GM21526 (cell line): Measurements from ENCODE around the gene ERCC3.

ENCODE experiments used
- ATAC-seq: cut with Tn5 transposase; IDR thresholded peaks from one replicate; pipeline ENCODE4 v1.9.1; 2021; ENCODE audit warnings: moderate library complexity; ENCODE audit not compliant: unreplicated experiment, low FRiP score

ERCC3 gene

DNA sequence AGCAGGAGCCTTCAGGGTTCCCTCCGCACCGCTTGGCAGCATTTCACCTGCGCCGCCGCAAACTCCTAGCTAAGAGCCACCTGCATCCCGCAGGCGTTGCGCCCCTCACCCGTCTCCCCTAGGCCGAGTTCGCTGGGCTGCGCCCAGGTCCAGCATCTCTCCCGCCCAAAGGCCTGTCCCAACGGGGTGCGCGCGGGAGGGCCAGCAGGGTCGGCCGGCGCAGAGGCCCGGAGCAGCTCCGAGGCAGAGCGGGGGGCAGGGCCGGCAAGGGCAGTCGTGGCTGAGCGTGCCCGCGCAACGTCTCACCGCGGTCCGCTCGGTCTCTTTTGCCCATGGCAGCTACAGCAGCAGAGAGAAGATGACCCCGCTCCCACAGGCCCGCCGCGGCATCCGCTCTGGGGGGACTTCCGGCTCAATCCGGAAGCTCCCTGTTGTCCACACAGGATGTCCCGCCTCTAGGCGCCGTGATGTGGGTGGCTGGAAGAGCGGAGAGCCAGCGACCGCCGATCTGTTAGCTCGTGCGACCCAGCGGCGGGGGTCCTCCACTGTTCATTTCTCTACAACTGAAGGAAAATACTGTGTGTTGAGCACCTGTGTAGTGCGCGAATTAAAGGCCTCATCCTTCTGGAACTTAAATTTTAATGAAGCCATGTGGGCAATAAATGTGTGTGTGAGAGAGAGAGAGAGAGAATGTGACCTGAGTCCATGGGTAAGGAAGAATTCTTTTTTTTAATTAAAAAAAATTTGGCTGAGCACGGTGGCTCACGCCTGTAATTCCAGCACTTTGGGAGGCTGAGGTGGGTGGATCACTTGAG lies at the start of gene ERCC3:
ERCC3 (minus strand) TSS at position 397 of the 815 bp plus-strand sequence; CDS start at position 334, 63 bp downstream.
- ATAC-seq: peak; percentile 98

- no peak for ATAC-seq
Observed at GRCh38 chr2:127343277-127343676, 49.3 kb upstream of the ERCC3 start.

GRCh38 chr2:127342101-127342500 lies 48.2 kb upstream of the ERCC3 start:
- ATAC-seq: peak; percentile 71

DNA sequence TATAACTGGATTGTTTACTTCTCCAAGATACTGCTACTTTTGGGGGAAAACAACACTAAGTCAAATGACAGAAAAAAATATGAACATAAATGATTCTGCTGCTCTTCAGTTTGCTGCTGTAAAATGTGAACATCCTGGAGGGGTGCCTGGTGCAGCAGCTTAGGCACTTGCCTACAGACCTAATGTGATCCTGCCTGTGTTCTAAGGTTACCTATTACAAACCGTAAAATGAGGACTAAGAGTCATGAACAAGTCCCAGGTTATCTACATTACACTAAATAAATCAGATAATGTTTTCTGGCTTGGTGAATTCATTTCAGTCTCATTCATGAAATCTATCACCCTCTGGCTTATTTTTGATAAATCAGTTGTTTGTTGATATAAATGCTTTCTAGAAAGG lies 38.4 kb upstream of the ERCC3 start:
- no peak for ATAC-seq

DNA sequence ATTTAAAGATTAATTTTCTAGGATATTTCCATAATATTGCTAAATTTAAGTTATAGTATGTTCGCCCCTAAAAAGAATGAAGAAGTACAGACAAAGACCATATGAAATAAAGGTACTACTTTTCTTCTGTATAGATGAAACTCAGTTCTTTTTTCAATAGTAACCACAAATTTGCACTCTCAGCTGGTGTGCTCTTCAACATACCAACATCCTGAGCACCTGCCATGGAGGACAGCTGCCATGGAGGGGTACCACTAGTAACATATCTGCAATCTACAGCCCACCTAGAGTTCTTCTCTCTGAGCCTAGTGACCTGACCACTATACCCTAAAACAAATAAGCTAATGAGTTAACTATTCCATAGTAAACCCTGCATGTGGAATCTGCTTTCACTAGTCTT lies 36.8 kb upstream of the ERCC3 start:
- no peak for ATAC-seq

DNA sequence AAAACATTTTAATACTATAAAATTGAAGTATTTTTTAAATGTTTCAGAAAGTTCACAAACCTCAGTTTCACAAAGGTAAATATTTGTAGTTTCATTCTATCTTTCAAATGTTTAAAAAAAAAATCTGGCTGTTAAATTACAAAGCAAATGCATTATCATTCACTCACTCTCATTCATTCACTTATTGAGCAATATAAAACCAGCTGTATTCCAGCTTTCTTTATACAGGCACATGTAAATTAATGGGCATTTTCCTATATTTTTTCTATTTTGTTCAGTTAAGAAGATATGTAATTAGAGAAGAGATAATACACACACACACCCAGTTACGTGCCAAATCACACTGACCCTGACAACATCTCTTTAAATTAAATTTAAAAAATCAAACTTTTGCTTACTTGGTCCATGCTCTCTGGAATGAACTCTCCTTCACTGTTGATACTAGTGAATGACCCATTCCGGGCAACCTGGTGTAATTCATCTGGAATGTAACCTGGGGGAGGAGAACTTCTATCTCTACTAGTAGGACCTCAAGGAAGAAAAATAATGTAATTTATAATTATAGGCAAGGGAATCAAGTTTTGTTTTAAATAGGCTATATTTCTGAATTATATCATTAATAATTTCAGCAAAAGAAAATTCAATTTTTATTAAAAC lies 32.5 kb upstream of the ERCC3 start:
- no peak for ATAC-seq

- ATAC-seq: no peak
Observed at GRCh38 chr2:127324635-127325034, 30.7 kb upstream of the ERCC3 start.

- ATAC-seq: no peak
Observed at GRCh38 chr2:127321303-127321702, 27.4 kb upstream of the ERCC3 start.

DNA sequence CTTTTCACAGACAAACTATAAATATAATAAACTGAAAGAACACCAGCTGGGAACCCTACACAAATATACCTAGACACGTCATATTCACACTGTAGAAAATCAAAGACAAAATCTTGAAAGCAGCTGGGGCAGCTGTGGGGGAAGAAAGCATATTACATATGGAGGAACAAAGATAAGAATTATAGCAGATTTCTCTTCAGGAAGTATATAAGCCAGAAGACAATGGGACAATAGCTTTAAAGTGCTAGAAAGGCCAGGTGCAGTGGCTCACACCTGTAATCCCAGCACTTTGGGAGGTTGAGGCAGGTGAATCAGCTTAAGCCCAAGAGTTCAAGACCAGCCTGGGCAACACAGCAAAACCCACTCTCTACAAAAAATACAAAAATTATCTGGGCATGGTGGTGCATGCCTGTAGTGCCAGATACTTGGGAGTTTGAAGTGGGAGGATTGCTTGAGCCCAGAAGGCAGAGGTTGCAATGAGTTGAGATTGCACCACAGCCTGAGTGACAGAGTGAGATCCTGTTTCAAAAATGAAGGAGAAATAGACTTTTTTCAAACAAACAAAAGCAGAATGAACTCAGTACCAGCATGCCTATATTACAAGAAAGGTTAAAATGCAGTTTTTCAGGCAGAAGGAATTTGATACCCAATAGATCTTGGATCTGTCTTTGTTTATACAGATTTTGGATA lies 26.8 kb upstream of the ERCC3 start:
- no peak for ATAC-seq

GRCh38 chr2:127320067-127320466 lies 26.1 kb upstream of the ERCC3 start:
- ATAC-seq: no peak

DNA sequence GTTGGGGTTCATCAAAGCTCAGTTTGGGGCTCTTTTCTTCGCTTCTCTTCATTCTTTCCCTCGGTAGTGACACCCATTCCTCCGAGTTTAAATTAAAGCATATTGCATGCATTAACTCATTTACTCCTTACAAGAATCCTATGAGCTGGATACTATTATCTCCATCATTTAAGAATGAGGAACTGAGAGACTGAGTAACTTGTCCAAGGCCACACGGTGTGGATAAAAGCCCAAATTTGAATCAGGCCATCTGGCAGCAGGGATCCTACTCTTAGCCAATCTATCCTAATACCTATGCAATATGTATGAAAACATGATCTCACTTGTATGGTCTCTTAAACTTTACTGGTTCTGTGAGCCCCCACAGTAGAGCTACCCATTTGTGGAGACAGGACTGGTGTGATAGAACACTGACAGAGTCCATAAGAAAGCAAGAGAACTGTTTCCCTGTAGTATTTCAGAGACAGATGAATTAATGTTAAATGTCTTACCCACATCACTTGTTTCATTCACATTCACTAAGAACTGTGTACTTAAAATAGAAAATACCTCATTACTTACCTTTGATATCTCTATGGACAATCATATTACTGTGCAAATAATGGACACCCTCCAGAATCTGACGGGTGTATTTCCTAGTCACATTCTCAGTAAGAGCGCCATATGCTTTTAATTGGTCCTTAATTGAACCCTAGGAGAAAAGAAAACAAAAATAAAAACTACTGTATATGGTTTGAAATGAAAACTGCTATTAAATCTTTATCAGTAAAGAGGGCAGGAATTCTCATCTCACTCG lies 20.4 kb upstream of the ERCC3 start:
- ATAC-seq: no peak

- ATAC-seq: peak; percentile 81
Observed at GRCh38 chr2:127313406-127313805, 19.5 kb upstream of the ERCC3 start.

- ATAC-seq: no peak
Observed at GRCh38 chr2:127310980-127311379, 17.0 kb upstream of the ERCC3 start.

DNA sequence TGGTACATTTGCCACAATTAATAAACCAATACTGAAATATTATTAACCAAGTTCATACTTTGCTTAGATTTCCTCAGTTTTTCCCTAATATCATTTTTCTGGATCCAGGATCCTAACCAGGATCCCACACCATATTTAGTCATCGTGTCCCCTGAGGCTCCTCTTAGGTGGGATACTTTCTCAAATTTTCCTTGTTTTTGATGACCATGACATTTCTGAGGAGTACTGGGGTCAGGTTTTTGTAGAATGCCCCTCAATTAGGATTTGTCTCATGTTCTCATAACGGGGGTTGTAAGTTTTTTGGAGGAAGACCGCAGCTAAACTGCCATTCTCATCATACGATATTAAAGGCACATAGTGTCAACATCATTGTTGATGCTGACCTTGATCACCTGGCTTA lies 15.5 kb upstream of the ERCC3 start:
- no peak for ATAC-seq

DNA sequence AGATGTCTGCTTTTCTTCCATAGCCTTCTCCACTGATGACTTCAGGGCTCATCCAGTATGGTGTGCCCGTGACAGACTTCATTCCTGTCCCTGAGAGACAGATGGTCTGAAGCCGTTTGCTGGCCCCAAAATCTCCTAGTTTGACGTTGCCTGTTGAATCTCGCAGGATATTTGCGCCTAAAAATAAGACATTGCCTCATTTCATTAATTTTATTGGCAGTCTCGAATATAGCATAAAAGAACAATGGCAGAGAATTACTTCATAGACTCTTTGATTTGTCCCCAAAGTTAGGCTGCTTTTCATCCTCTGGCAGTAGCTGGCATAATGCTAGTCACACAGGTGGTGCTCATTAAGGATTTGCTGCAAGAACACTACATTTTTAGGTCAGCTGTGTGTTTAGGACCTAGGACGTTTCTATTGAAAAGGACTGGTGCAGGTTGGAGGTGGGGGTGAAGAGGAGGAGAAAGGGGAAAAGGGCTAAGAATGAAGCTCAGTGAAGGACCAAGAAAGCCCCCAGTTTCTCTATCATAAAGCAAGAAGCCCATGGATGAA lies 14.7 kb upstream of the ERCC3 start:
- no peak for ATAC-seq

DNA sequence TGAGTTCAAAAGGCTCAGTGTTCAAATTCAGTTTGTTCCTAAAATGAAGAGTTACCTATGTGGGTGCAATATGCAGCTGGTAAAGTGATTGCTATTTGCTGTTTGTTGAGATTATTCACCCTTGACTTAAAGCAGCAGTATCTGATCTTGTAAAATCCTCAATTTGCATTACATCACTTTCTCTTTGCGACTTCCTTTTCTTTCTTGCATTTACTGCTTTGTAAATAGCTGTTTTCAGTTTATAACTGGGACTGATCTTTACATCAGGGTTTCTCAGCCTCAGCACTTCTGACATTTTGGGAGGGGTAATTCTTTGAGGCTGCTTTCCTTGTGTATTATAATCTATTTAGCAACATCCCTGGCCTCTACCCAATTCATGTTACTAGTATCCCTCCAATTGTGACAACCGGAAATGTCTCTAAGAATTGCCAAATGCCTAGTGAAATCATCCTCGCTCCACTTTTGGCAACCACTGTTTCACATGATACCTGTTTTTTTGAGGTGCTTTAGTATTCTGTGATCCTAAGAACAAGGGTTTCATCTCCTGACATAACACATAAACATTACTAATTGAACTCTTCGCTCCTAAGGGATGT lies 12.1 kb upstream of the ERCC3 start:
- peak; percentile 58 for ATAC-seq

GRCh38 chr2:127302168-127302567 lies 8.2 kb upstream of the ERCC3 start:
- no peak for ATAC-seq

GRCh38 chr2:127293386-127293747 lies 577 bp downstream of the ERCC3 start:
- ATAC-seq: no peak

DNA sequence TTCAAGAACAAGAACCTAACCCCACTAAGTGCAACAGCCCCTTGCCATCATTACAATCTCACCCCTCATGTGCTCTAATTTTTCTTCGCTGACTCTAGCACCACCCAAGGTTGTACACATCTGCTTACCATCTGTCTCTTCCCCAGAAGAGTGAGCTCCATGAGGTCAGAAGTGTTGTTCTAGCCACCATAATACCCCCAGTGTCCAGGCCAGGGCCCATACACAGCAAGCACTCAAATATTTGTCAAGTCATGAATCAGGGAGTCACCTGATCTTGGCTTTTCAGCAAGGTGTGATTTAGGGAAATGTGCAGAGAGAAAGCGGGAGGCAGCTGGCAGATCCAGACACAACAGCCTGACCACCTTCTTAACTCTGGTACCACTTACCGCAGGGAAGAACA lies 5.7 kb downstream of the ERCC3 start:
- ATAC-seq: no peak

GRCh38 chr2:127283275-127283674 lies 10.7 kb downstream of the ERCC3 start:
- ATAC-seq: no peak
